Measurements from ENCODE around the gene RRP1B. TPM values are rescaled to one million over a fixed set of nuclear protein-coding genes. Genes with fewer than 3 reads are reported as not detected.
"Not testable (repeated sequence)": the region's sequence is repeated elsewhere in the genome, so short reads cannot be mapped to it uniquely, and the experiment has no call there.

Gene RRP1B
- total RNA-seq, 1 donor from 2014 or later = 22.5 TPM

DNA sequence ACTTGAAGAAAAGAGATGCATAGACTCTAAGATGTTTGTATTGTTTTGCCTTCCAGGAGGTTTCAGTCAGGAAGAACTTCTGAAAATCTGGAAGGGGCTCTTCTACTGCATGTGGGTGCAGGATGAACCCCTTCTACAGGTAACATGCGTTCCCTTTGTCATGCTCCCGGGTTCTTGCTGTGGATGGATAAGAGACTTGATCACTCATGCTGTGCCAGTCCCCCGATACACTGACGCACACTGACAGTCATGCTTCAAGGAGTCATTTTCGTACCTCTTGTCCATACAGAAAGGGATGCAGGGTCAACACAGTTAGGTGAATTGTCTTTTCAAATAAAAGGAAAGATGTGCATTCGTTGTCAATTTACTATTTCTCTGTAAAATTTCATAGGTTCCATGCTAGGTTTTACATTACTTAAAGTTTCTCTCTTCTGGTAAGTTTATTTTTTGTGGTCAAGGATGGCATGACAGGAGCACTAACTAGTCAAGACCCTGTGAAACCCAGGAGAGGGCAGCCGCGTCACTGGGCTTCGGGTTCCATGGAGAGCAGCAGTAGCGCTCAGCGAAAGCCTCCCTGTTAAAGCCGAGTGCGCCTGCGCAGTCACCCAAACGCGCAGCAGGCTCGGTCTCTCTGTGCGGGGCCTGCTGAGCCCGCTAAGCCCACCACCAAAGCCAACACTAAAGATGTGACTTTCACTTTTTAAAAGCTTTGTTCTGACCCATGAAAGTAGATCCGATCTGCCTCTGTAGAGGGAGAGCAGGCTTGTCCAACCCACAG is 10.7 kb downstream of the RRP1B start:
- no peak for DNase-seq (ENCODE audit: low spot score)

- DNase-seq (ENCODE audit: low spot score) = no peak
Observed at GRCh38 chr21:43675871-43676270, 16.5 kb downstream of the RRP1B start.

- no peak for DNase-seq (ENCODE audit: low spot score)
Observed at GRCh38 chr21:43676391-43676790, 17.0 kb downstream of the RRP1B start.

DNA sequence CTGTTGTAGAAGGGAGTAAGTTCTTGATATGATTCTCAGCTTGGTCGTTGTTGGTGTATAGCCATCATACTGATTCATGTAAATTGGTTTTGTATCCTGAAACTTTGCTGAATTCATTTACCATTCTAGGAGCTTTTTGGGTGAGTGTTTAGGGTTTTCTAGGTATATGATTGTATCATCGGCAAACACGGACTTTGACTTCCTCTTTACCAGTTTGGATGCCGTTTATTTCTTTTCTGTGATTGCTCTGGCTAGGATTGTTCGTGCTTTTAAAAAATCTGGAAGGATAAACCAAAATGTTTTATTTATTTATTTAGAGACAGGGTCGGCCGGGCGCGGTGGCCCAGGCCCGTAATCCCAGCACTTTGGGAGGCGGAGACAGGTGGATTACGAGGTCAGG is 20.6 kb downstream of the RRP1B start:
- no peak for DNase-seq (ENCODE audit: low spot score)

GRCh38 chr21:43680421-43680820 is 21.1 kb downstream of the RRP1B start:
- not testable (repeated sequence) for DNase-seq (ENCODE audit: low spot score)

DNA sequence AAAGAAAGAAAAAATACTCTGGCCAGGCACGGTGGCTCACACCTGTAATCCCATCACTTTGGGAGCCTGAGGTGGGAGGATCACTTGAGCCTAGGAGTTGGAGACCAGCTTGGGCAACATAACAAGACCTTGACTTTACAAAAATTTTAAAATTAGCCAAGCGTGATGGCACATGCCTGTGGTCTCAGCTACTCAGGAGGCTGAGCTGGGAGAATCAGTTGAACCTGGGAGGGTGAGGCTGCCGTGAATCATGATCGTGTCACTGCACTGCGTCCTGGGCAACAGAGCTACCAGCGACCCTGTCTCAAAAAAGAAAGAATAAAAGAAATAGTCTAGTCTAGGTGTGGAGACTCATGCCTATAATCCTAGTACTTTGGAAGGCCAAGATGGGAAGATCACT is 22.3 kb downstream of the RRP1B start:
- DNase-seq (ENCODE audit: low spot score) = no peak

GRCh38 chr21:43684424-43684823 is 25.1 kb downstream of the RRP1B start:
- no peak for DNase-seq (ENCODE audit: low spot score)

GRCh38 chr21:43686811-43687565 is 27.6 kb downstream of the RRP1B start:
- no peak for DNase-seq (ENCODE audit: low spot score)

DNA sequence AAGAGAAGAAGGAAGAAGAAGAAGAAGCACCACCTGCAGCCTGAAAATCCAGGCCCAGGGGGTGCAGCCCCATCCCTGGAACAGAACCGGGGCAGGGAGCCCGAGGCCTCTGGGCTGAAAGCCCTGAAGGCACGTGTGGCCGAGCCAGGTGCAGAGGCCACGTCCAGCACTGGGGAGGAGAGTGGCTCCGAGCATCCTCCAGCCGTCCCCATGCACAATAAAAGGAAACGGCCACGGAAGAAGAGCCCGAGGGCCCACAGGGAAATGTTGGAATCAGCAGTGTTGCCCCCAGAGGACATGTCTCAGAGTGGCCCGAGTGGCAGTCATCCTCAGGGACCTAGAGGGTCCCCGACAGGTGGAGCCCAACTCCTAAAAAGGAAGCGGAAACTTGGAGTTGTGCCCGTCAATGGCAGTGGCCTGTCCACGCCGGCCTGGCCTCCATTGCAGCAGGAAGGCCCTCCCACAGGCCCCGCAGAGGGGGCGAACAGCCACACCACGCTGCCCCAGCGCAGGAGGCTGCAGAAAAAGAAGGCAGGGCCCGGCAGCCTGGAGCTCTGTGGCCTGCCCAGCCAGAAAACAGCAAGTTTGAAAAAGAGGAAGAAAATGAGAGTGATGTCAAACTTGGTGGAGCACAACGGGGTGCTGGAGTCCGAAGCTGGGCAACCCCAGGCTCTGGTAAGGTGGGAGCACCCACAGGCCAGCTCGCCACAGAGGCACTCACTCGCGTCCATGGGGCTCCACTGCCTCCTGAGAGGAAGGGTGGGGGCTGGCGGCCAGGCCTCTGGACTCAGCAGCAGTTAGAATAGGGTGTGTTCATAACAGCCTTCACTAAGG is 28.4 kb downstream of the RRP1B start:
- no peak for DNase-seq (ENCODE audit: low spot score)

GRCh38 chr21:43688906-43689305 is 29.5 kb downstream of the RRP1B start:
- DNase-seq (ENCODE audit: low spot score) = no peak

- DNase-seq (ENCODE audit: low spot score) = no peak
Observed at GRCh38 chr21:43689556-43690337, 30.4 kb downstream of the RRP1B start.

- no peak for DNase-seq (ENCODE audit: low spot score)
Observed at GRCh38 chr21:43690346-43690745, 31.0 kb downstream of the RRP1B start.

- DNase-seq (ENCODE audit: low spot score) = no peak
Observed at GRCh38 chr21:43691086-43691795, 31.9 kb downstream of the RRP1B start.

- DNase-seq (ENCODE audit: low spot score) = no peak
Observed at GRCh38 chr21:43691801-43692200, 32.4 kb downstream of the RRP1B start.

GRCh38 chr21:43692949-43693348 is 33.6 kb downstream of the RRP1B start:
- DNase-seq (ENCODE audit: low spot score) = no peak

GRCh38 chr21:43693981-43694380 is 34.6 kb downstream of the RRP1B start:
- no peak for DNase-seq (ENCODE audit: low spot score)

DNA sequence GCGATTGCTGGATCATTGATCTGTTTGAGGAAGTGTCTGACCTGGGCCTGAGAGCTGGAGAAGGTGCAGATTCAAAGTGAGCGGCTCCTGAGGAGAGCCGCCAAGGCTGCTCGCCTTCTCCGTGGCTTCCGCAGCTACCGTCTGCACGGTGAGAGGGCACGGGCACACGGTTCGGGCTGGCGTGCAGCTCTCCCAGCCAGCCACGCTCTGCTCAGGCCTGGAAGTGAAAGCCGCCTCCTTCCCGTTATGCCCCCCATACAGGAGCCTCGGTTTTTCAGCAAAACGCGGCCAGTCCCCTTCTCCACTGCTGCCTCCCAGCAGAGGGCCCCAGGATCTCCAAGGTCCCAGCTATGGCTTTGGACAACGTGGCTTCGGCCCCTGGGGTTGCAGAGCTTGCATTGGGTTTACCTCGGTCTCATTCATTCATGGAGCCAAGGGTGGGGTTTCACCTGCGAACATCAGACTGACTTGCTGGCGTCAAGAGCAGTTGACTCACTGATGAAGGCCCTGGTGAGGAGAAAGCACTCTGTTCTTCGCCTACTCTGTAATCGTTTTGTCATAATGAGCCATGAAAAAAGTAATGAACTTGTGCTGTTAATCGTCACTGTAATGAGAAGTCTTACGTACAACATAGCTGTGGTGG is 35.2 kb downstream of the RRP1B start:
- no peak for DNase-seq (ENCODE audit: low spot score)

DNA sequence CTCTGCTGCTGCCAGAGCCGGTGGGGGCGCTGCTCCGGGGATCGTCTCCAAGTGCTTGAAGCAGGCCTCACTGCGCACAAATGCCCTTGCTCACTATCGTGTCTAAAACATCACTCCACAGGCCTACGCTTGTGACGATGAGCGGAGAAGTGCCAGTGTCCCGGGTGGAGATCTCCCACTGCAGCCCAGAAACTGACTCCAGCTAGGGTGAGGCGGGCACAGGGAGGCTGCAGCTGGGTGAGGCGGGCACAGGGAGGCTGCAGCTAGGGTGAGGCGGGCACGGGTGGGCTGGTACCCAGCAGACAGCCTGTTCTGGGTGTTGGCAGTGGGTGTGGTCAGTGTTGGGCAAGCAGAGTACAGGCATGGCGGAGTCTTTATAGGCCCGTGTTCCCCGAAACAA is 36.9 kb downstream of the RRP1B start:
- DNase-seq (ENCODE audit: low spot score) = no peak

GRCh38 chr21:43697758-43698643 is 38.6 kb downstream of the RRP1B start:
- no peak for DNase-seq (ENCODE audit: low spot score)

GRCh38 chr21:43699492-43699777 is 40.1 kb downstream of the RRP1B start:
- not testable (repeated sequence) for DNase-seq (ENCODE audit: low spot score)

Data from ureter (tissue), 1 donor.